Parathyroid adenoma (tissue), 2 donors: ENCODE data around the gene CD8B2.

Experiments used
- H2AFZ ChIP-seq: fragments of 300-600 bp; sonication (generic); one replicate; pipeline ENCODE4 v1.7.0; 2017; ENCODE audit warnings: antibody characterized with exemption, mild to moderate bottlenecking
- H3K27ac ChIP-seq: fragments of 300-600 bp; sonication (generic); one replicate; pipeline ENCODE4 v1.7.0; 2017
- H3K27me3 ChIP-seq: fragments of 300-600 bp; sonication (generic); one replicate; pipeline ENCODE4 v1.7.0; 2017; ENCODE audit warnings: low read length; ENCODE audit not compliant: control insufficient read depth, insufficient read depth
- H3K36me3 ChIP-seq: fragments of 300-600 bp; sonication (generic); one replicate; pipeline ENCODE4 v1.7.0; 2017; ENCODE audit warnings: low read length; ENCODE audit not compliant: control insufficient read depth, insufficient read depth
- H3K4me1 ChIP-seq: fragments of 300-600 bp; sonication (generic); one replicate; pipeline ENCODE4 v1.7.0; 2017; ENCODE audit warnings: control low read depth
- H3K4me2 ChIP-seq: fragments of 300-600 bp; sonication (generic); one replicate; pipeline ENCODE4 v1.7.0; 2017; ENCODE audit warnings: low read length
- H3K4me3 ChIP-seq: fragments of 300-600 bp; sonication (generic); one replicate; pipeline ENCODE4 v1.7.0; 2017; ENCODE audit warnings: low read depth, low read length
- H3K79me2 ChIP-seq: fragments of 300-600 bp; sonication (generic); one replicate; pipeline ENCODE4 v1.7.0; 2017; ENCODE audit warnings: control low read depth
- H3K9ac ChIP-seq: fragments of 300-600 bp; sonication (generic); one replicate; pipeline ENCODE4 v1.7.0; 2017; ENCODE audit warnings: mild to moderate bottlenecking
- H3K9me3 ChIP-seq: fragments of 300-600 bp; sonication (generic); one replicate; pipeline ENCODE4 v1.7.0; 2017; ENCODE audit warnings: low read length; ENCODE audit not compliant: control insufficient read depth
- CTCF ChIP-seq: fragments of 300-600 bp; sonication (generic); IDR thresholded peaks from one replicate; pipeline ENCODE4 v1.7.0; 2017; ENCODE audit warnings: antibody characterized with exemption, mild to moderate bottlenecking
- donor health status: primary hyperparathyroidism.

CD8B2 gene

GRCh38 chr2:106540886-106541285, 53.7 kb downstream of the CD8B2 start:
- no peaks in the 10 kb centered on the region for H3K79me2 ChIP-seq
- no peak overlapping the region for H3K27ac ChIP-seq
- no peaks in the 10 kb centered on the region for H3K36me3 ChIP-seq
- no peaks in the 10 kb centered on the region for H3K9me3 ChIP-seq
- no peak overlapping the region for H2AFZ ChIP-seq
- H3K27me3 ChIP-seq: no peaks in the 10 kb centered on the region
- H3K4me2 ChIP-seq: no peak overlapping the region
- H3K4me1 ChIP-seq: no peaks in the 10 kb centered on the region
- TF ChIP-seq CTCF: no peak
- H3K9ac ChIP-seq: no peak overlapping the region
- no peak overlapping the region for H3K4me3 ChIP-seq

DNA sequence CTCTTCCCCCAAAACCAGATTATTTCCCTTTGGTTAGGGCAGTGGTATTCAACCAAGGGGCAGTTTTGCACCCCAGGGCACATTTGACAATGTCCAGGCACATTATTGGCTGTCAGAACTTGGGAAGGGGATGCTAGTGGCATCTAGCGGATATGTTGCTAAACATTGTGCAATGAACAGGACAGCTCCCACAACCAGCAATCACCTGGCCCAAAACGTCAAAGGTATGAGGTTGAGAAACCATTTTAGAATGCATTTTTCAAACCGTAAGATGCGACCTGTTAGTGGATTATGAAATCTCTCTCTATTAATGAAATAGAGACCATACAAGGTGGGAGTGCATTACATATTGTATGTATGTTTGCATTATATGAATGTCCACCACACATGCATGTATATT, 54.2 kb downstream of the CD8B2 start:
- Histone ChIP-seq H3K27me3 (no peaks in the 10 kb centered on the region), H3K79me2 (no peaks in the 10 kb centered on the region), H3K9ac (no peak overlapping the region), H3K9me3 (no peaks in the 10 kb centered on the region), H3K27ac (no peak overlapping the region), H2AFZ (no peak overlapping the region), H3K4me1 (no peaks in the 10 kb centered on the region), H3K4me3 (no peak overlapping the region), H3K36me3 (no peaks in the 10 kb centered on the region), H3K4me2 (no peak overlapping the region)
- no peak for TF ChIP-seq CTCF

DNA sequence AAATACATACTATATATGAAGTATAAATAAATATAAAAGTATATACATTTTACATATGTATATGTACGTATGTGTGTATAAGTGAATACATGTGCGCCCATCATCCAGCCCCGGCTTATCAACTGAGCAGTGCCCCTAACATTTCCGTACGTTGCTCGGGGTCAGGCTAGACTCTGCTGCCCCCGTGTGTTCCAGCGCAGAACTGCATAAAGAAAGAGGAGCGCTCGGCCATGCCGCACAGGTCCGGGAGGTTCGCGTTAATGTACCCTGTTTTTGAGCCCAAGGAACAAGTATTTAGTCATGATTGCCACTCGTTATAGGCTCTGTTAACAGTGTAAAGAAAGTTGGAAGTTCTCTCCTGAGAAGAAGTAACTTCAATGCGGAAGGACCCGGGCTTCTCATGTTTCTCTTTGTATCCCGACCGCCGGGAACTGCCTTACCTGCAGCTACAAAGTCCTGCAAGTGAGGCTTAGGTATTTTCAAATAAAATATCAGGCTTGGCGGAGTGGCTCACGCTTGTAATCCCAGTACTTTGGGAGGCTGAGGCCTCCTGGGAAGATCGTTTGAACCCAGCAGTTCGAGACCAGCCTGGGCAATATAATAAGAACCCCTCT, 55.7 kb downstream of the CD8B2 start:
- peak overlapping the region; percentile 57 for H3K4me3 ChIP-seq
- TF ChIP-seq CTCF: peak; percentile 87
- no peak overlapping the region for H3K9ac ChIP-seq
- no peak overlapping the region for H3K27ac ChIP-seq
- no peaks in the 10 kb centered on the region for H3K9me3 ChIP-seq
- no peaks in the 10 kb centered on the region for H3K79me2 ChIP-seq
- no peaks in the 10 kb centered on the region for H3K4me1 ChIP-seq
- no peaks in the 10 kb centered on the region for H3K27me3 ChIP-seq
- H3K4me2 ChIP-seq: peak overlapping the region; percentile 75
- no peaks in the 10 kb centered on the region for H3K36me3 ChIP-seq
- peak overlapping the region; percentile 85 for H2AFZ ChIP-seq

DNA sequence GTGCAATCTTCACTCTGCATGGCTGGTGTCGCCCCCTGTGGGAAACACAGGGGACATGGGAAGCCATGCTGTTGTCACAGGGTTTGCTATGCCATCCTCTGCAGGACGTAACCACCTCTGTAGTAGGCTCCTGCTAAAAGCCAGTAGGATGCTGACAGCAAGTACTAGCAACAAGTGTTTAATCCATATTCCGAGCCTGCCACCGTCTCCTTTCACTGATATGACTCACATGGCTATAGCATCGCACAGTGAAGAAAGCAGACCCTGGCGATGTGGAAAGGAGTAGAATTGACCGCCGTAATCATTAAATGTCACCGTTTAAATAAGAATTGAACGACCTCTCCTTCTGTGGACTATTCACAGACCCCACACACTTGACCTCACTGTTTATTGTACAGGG, 57.8 kb downstream of the CD8B2 start:
- H3K9me3 ChIP-seq: no peaks in the 10 kb centered on the region
- no peaks in the 10 kb centered on the region for H3K4me1 ChIP-seq
- H3K4me3 ChIP-seq: no peak overlapping the region
- H3K9ac ChIP-seq: no peak overlapping the region
- no peak overlapping the region for H2AFZ ChIP-seq
- no peak overlapping the region for H3K4me2 ChIP-seq
- H3K36me3 ChIP-seq: no peaks in the 10 kb centered on the region
- H3K27me3 ChIP-seq: no peaks in the 10 kb centered on the region
- TF ChIP-seq CTCF: no peak
- H3K27ac ChIP-seq: no peak overlapping the region
- H3K79me2 ChIP-seq: no peaks in the 10 kb centered on the region

DNA sequence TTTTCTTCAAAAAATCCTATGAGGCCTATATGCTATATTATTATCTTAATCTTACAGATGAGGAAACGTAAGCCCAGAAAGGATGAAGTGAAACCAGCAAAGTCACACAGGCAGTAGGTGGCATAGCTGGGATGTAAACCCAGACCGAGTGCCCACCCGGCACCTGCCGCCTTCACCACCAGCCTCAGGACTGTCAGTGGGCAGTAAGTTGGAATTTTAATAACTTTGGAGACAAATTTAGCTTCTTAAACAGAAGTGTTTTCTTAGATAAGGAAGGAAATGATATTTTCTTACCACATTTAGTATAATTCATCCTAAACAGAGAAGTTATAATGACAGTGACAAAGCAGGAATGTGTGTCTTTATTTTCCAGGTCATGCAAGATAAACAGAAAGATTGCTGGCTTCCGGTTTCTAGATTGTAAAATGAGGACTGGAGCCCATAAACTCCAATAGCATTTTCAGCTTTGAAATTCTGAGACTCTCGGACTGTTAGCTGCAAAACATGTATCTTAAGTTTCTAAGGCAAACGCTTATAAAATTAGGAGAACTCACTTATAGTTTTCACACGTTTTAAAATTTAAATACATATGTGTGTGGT, 59.3 kb downstream of the CD8B2 start:
- Histone ChIP-seq H3K27ac (no peak overlapping the region), H3K36me3 (no peaks in the 10 kb centered on the region), H3K27me3 (no peaks in the 10 kb centered on the region), H3K4me2 (no peak overlapping the region), H3K79me2 (no peaks in the 10 kb centered on the region), H3K9ac (no peak overlapping the region), H3K9me3 (no peaks in the 10 kb centered on the region), H3K4me3 (no peak overlapping the region), H2AFZ (no peak overlapping the region), H3K4me1 (no peaks in the 10 kb centered on the region)
- TF ChIP-seq CTCF: no peak
